Measurements from ENCODE around the gene CDH6. TPM values are rescaled to one million over a fixed set of nuclear protein-coding genes. Genes with fewer than 3 reads are reported as not detected.

CDH6 gene
- total RNA-seq, 1 donor from 2014 or later = 178 TPM

- TF ChIP-seq CTCF (IDR thresholded peaks at IDR 0.05; ENCODE audit: partially characterized antibody, unreplicated experiment) = no peak
- Mint-ChIP-seq H3K4me3 (ENCODE audit: unreplicated experiment) (no peak overlapping the region), H3K27me3 (ENCODE audit: unreplicated experiment) (peaks cover 5% of the 10 kb centered on the region), H3K4me1 (ENCODE audit: low read depth, unreplicated experiment) (peaks cover 8% of the 10 kb centered on the region), H3K27ac (ENCODE audit: unreplicated experiment) (no peak overlapping the region), H3K36me3 (ENCODE audit: unreplicated experiment) (no peaks in the 10 kb centered on the region), H3K9me3 (ENCODE audit: unreplicated experiment) (no peaks in the 10 kb centered on the region)
- no peak for DNase-seq
Observed at GRCh38 chr5:31156631-31157160, 36.8 kb upstream of the CDH6 start.

- TF ChIP-seq CTCF (IDR thresholded peaks at IDR 0.05; ENCODE audit: partially characterized antibody, unreplicated experiment) = no peak
- H3K36me3 Mint-ChIP-seq (ENCODE audit: unreplicated experiment) = no peaks in the 10 kb centered on the region
- H3K4me1 Mint-ChIP-seq (ENCODE audit: low read depth, unreplicated experiment) = peaks cover 12% of the 10 kb centered on the region
- no peaks in the 10 kb centered on the region for H3K9me3 Mint-ChIP-seq (ENCODE audit: unreplicated experiment)
- DNase-seq = no peak
- H3K27me3 Mint-ChIP-seq (ENCODE audit: unreplicated experiment) = peaks cover 7% of the 10 kb centered on the region
- no peak overlapping the region for H3K27ac Mint-ChIP-seq (ENCODE audit: unreplicated experiment)
- H3K4me3 Mint-ChIP-seq (ENCODE audit: unreplicated experiment) = no peak overlapping the region
Observed at GRCh38 chr5:31157720-31158119, 35.8 kb upstream of the CDH6 start.

DNA sequence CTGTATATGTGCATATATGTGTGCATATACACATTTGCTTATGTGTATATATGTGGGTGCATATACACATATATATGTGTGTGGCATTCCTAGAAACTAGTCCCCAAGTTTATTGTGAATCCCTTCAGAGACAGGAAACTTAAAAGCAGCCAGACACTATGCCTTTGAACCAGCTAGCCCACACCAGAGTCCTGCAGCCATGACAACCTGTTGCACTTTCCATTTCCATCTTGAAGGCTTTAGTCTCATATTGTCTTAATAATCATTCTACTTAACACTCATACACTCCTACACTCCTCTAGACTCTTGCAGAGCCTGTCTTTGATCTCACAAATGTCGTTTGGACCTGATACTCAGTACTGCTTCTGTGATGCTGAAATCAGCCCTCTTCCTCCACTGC, 34.8 kb upstream of the CDH6 start:
- Mint-ChIP-seq H3K4me3 (ENCODE audit: unreplicated experiment) (no peak overlapping the region), H3K27me3 (ENCODE audit: unreplicated experiment) (peaks cover 7% of the 10 kb centered on the region), H3K36me3 (ENCODE audit: unreplicated experiment) (no peaks in the 10 kb centered on the region), H3K9me3 (ENCODE audit: unreplicated experiment) (no peaks in the 10 kb centered on the region), H3K27ac (ENCODE audit: unreplicated experiment) (no peak overlapping the region), H3K4me1 (ENCODE audit: low read depth, unreplicated experiment) (peaks cover 12% of the 10 kb centered on the region)
- DNase-seq = no peak
- TF ChIP-seq CTCF (IDR thresholded peaks at IDR 0.05; ENCODE audit: partially characterized antibody, unreplicated experiment) = no peak

- H3K4me3 Mint-ChIP-seq (ENCODE audit: unreplicated experiment) = no peak overlapping the region
- peaks cover 7% of the 10 kb centered on the region for H3K27me3 Mint-ChIP-seq (ENCODE audit: unreplicated experiment)
- H3K27ac Mint-ChIP-seq (ENCODE audit: unreplicated experiment) = no peak overlapping the region
- no peak for DNase-seq
- peaks cover 12% of the 10 kb centered on the region for H3K4me1 Mint-ChIP-seq (ENCODE audit: low read depth, unreplicated experiment)
- no peaks in the 10 kb centered on the region for H3K9me3 Mint-ChIP-seq (ENCODE audit: unreplicated experiment)
- no peak for TF ChIP-seq CTCF (IDR thresholded peaks at IDR 0.05; ENCODE audit: partially characterized antibody, unreplicated experiment)
- H3K36me3 Mint-ChIP-seq (ENCODE audit: unreplicated experiment) = no peaks in the 10 kb centered on the region
Observed at GRCh38 chr5:31161781-31162181, 31.7 kb upstream of the CDH6 start.

- peaks cover 10% of the 10 kb centered on the region for H3K4me1 Mint-ChIP-seq (ENCODE audit: low read depth, unreplicated experiment)
- no peak for DNase-seq
- TF ChIP-seq CTCF (IDR thresholded peaks at IDR 0.05; ENCODE audit: partially characterized antibody, unreplicated experiment) = no peak
- H3K36me3 Mint-ChIP-seq (ENCODE audit: unreplicated experiment) = no peaks in the 10 kb centered on the region
- H3K27ac Mint-ChIP-seq (ENCODE audit: unreplicated experiment) = no peak overlapping the region
- no peaks in the 10 kb centered on the region for H3K9me3 Mint-ChIP-seq (ENCODE audit: unreplicated experiment)
- no peak overlapping the region for H3K4me3 Mint-ChIP-seq (ENCODE audit: unreplicated experiment)
- H3K27me3 Mint-ChIP-seq (ENCODE audit: unreplicated experiment) = peaks cover 2% of the 10 kb centered on the region
Observed at GRCh38 chr5:31165729-31166128, 27.8 kb upstream of the CDH6 start.
